Activated gamma-delta T cell treated with anti-CD3 and anti-CD28 coated beads, Interleukin-2, amount 50 U/mL, for 16 hours (primary cell): Measurements from ENCODE around the gene SCAMP1.
"Not testable (repeated sequence)": the region's sequence is repeated elsewhere in the genome, so short reads cannot be mapped to it uniquely, and the experiment has no call there.

Experiments
- DNase-seq: peaks from one replicate; pipeline ENCODE4 v3.0.0-alpha.2; 2020; ENCODE audit warnings: low read depth

The SCAMP1 gene

DNA sequence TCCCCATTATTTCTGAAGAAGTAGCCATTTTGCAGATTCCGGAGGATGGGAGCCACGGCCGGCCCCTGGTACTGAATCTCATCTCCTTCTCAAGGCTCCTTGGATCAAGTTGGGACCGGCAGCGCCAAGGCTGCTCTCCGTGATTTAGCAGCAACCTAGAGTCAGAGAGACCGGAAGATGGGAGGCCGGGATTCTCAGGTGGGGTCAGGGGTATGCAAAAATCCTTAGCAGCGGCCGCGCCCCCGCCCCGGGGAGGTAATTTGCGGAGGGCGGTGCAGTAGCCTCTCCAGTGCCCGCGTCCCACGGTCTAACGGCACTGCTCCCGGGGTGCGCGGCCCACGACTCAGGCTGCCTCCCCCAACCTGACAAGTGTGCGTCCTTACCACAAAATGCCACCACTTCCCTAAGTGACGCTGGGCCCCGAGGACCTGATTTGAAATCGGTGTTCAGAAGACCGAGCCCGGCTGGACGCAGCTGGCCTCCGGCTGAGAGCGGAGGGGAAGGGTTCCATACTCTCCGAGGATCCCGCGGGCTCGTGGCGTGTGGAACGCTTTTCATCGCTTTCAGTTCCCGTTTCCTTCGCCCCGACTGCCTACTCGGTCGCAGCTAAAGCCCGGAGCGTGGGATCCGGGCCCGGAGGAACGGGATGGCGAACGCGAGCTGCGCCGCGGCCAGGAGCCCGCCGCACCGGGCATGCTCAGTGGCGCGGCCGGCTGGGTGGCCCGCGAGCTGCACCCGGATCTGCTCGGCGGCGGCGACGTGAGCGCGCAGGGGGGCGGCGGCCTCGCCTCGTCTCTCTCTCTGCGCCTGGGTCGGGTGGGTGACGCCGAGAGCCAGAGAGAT, at the start of gene SCAMP1:
Gene SCAMP1 (plus strand): TSS at position 787 of the 843 bp plus-strand sequence. CDS start 55 bp downstream, at position 842.
- DNase-seq: peak; percentile 86

DNA sequence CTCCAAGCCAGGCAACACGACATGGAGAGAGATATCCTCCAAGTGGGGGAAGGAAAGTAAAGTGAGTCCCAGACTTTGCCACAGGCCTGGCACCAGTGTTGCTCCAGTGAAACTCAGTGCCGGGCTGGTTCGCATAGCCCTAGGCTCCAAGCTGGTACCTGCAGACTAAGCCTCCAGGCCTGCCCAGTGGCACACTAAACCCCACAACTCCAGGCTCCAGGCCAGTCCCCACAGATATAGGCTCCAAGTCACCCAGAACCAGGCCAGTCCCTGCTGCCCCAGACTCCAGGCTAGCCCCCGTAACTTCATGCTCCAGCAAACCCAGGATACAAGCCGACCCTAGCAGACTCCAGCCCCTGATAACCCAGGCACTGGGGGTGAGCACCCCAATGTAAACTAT, 42.9 kb upstream of the SCAMP1 start:
- no peak for DNase-seq

GRCh38 chr5:78318337-78318736, 42.1 kb upstream of the SCAMP1 start:
- no peak for DNase-seq

- no peak for DNase-seq
Measured at GRCh38 chr5:78320401-78320800, 40.0 kb upstream of the SCAMP1 start.

GRCh38 chr5:78323241-78323640, 37.2 kb upstream of the SCAMP1 start:
- DNase-seq: no peak

DNA sequence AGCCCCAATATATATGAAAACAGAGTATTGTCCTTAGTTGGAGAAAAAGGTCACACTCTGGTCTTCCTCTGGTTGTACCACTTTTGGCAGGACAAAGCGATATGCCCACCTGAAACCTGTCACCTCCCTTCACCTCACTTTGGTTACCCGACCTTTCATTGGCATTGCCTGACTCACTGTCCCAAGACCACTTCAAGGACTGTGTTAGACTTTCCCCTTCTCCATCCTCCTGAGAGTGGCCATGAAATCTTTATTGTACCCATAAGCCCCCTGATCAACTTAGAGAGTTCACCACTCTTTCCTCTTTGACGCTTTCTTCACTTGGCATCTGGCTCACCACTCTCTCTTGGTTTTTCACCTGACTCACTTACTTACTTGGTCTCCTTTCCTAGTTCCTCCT, 33.5 kb upstream of the SCAMP1 start:
- no peak for DNase-seq

GRCh38 chr5:78327761-78328510, 32.5 kb upstream of the SCAMP1 start:
- no peak for DNase-seq

GRCh38 chr5:78328585-78329173, 31.7 kb upstream of the SCAMP1 start:
- no peak for DNase-seq

DNA sequence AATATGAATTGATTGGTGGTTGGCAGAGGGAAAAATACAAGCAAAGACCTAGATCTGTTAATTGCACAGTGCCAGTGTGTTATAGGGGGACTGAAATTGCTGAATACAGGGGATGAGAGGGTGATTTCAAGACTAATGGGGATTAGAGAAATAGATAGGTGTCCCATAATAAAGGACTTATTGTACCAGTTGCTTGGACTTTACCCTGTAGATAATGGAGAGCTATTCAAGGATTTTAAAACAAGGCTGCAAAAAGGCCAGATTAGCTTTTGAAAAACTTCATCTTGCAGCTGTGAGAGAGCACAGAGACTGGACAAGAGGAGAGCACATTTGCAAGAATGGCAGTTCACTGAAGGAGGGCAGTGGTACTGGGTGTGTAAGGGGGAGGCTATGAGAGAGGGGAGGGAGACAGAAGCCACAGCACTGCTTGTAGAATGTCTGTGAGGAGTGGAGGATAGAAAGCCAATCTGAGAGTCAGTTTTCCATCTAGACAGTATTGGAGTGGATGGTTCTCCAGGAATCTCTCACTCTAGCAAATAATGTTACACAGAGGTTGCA, 28.8 kb upstream of the SCAMP1 start:
- no peak for DNase-seq

- no peak for DNase-seq
Measured at GRCh38 chr5:78334811-78335210, 25.6 kb upstream of the SCAMP1 start.

DNA sequence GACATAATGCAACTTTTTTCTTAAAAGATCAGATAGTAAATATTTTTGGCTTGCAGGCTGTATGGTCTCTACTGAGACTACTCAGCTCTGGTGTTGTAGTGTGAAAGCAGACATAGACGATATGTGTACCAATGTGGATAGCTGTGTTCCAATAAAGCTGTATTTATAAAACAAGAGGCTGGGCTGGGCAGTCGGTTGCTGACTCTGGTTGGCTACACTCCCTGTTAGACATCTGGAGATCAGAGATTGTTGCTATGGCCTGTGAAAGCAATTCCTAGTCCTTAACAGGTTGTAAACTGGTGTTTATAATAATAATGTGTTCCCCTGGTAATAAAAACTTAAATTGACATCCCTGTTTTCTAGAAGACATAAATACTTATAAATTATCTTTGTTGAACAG, 24.4 kb upstream of the SCAMP1 start:
- no peak for DNase-seq

- DNase-seq: no peak
Measured at GRCh38 chr5:78336698-78337097, 23.7 kb upstream of the SCAMP1 start.

GRCh38 chr5:78339617-78340436, 20.6 kb upstream of the SCAMP1 start:
- DNase-seq: no peak

- no peak for DNase-seq
Measured at GRCh38 chr5:78341440-78341839, 19.0 kb upstream of the SCAMP1 start.

GRCh38 chr5:78345485-78345884, 14.9 kb upstream of the SCAMP1 start:
- DNase-seq: no peak

GRCh38 chr5:78353520-78353919, 6.9 kb upstream of the SCAMP1 start:
- no peak for DNase-seq

GRCh38 chr5:78354066-78354670, 6.2 kb upstream of the SCAMP1 start:
- DNase-seq: no peak

GRCh38 chr5:78355561-78355960, 4.9 kb upstream of the SCAMP1 start:
- DNase-seq: no peak

DNA sequence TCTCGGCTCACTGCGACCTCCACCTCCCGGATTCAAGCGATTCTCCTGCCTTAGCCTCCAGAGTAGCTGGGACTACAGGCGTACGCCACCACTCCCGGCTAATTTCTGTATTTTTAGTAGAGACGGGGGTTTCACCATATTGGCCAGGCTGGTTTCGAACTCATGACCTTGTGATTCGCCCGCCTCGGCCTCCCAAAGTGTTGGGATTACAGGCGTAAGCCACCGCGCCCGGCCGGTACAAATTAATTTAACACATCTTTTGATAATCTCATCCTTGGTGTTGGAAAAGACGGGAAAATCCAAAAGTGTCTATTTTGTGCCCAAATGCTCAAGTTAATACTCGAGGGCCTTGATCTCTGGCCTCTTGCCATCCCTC, 974 bp upstream of the SCAMP1 start:
- DNase-seq: not testable (repeated sequence)

- no peak for DNase-seq
Measured at GRCh38 chr5:78360674-78360923, 182 bp downstream of the SCAMP1 start.

DNA sequence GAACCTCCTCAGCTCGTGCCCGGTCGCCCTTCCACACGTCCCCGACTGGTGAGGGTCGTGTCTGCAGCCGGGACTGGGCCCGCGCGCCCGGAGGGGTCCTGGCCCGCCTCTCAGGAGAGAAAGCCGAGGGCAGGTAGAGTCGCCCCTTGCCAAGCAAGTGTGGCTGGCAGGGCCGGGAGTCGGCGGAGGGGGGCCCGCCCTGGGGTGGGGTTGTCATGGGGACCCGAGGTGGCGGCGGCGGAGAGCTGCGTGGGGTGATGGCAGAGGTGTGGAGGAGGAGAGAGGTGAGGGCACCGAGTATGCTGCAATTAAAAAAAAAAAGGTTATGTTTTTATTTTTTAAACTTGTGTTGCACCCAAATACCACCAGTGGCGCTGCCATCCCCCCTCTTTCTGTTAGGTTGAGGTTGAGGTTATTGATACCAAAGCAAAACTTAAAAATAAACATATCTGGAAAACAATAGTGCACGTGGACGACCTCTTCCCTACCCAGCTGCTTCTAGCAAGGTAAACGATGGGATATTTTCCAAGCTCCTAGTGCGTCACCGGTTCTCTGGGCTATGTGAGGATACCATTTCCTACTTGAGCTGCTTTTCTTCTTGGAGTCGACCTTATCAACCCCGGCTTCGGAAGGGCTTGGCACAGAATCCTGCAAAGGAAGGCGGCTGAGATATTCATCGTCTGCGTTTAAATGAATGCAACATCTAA, 660 bp downstream of the SCAMP1 start:
- peak; percentile 61 for DNase-seq
